DND-41 (cell line): ENCODE results near the gene LRP10.

ENCODE experiments used
- ATAC-seq: fragments of 200-7000 bp; cut with Tn5 transposase; 3 replicates; pipeline ENCODE4 v1.9.1; 2021; ENCODE audit warnings: low read depth; ENCODE audit not compliant: insufficient read depth
- DNase-seq: peaks from one replicate; pipeline ENCODE4 v3.0.0-alpha.2; 2020
- H2AFZ ChIP-seq: 2 replicates; pipeline ENCODE4 v1.6.0; 2012; ENCODE audit warnings: low read depth, low read length
- H3K27ac ChIP-seq: 2 replicates; pipeline ENCODE4 v1.5.1; 2012; ENCODE audit warnings: low read length, inconsistent platforms
- H3K27me3 ChIP-seq: fragments of 200-600 bp; sonication (generic); 2 replicates; pipeline ENCODE4 v1.6.0; 2012; ENCODE audit warnings: low read length, mild to moderate bottlenecking, inconsistent platforms; ENCODE audit not compliant: insufficient read depth, poor library complexity
- H3K36me3 ChIP-seq: 2 replicates; pipeline ENCODE4 v1.5.1; 2012; ENCODE audit warnings: low read length, inconsistent platforms; ENCODE audit not compliant: insufficient read depth
- H3K4me1 ChIP-seq: 2 replicates; pipeline ENCODE4 v1.5.1; 2012; ENCODE audit warnings: mild to moderate bottlenecking, low read length; ENCODE audit not compliant: insufficient read depth
- H3K4me2 ChIP-seq: 2 replicates; pipeline ENCODE4 v1.6.0; 2012; ENCODE audit warnings: mild to moderate bottlenecking, moderate library complexity, low read length, inconsistent platforms; ENCODE audit not compliant: insufficient read depth
- H3K4me3 ChIP-seq, 2 experiments: fragments of 200-600 bp in 1 of 2; shearing (Covaris generic) in 1 of 2; 2 replicates each; pipeline ENCODE4 v1.5.1; 2012 to 2016; ENCODE audit warnings: inconsistent platforms in 2 of 2, low read length in 2 of 2, mild to moderate bottlenecking in 2 of 2, low read depth in 1 of 2, moderate library complexity in 1 of 2
- H3K79me2 ChIP-seq: 2 replicates; pipeline ENCODE4 v1.6.0; 2012; ENCODE audit warnings: low read length, inconsistent platforms; ENCODE audit not compliant: insufficient read depth
- H3K9ac ChIP-seq: 2 replicates; pipeline ENCODE4 v1.6.0; 2012; ENCODE audit warnings: low read depth, mild to moderate bottlenecking, inconsistent platforms, low read length, moderate library complexity
- H3K9me3 ChIP-seq: 2 replicates; pipeline ENCODE4 v1.5.1; 2012; ENCODE audit warnings: low read length, moderate library complexity, mild to moderate bottlenecking, inconsistent platforms; ENCODE audit not compliant: insufficient read depth, severe bottlenecking
- H4K20me1 ChIP-seq: 2 replicates; pipeline ENCODE4 v1.6.0; 2012; ENCODE audit warnings: low read length; ENCODE audit not compliant: insufficient read depth
- EZH2 ChIP-seq: IDR thresholded peaks from 3 replicates; pipeline ENCODE4 v1.6.1; 2012; ENCODE audit warnings: borderline replicate concordance, low read depth, mild to moderate bottlenecking, moderate library complexity, low read length, inconsistent platforms; ENCODE audit not compliant: severe bottlenecking
- TF ChIP-seq, protein P1 (sequence below): IDR thresholded peaks from 2 replicates; pipeline ENCODE4 v1.5.1; 2012; ENCODE audit warnings: borderline replicate concordance, low read length, moderate library complexity, mild to moderate bottlenecking; ENCODE audit not compliant: poor library complexity, severe bottlenecking; ENCODE audit errors: extremely low read depth

LRP10 gene

GRCh38 chr14:22871224-22872032 lies at the start of gene LRP10:
Gene LRP10 (plus strand): TSS chr14:22871740. CDS start chr14:22872304, 564 bp downstream.
- ATAC-seq (peak; percentile 73), DNase-seq (peak; percentile 52)
- no peak for TF ChIP-seq EZH2
- TF ChIP-seq, protein P1, sequence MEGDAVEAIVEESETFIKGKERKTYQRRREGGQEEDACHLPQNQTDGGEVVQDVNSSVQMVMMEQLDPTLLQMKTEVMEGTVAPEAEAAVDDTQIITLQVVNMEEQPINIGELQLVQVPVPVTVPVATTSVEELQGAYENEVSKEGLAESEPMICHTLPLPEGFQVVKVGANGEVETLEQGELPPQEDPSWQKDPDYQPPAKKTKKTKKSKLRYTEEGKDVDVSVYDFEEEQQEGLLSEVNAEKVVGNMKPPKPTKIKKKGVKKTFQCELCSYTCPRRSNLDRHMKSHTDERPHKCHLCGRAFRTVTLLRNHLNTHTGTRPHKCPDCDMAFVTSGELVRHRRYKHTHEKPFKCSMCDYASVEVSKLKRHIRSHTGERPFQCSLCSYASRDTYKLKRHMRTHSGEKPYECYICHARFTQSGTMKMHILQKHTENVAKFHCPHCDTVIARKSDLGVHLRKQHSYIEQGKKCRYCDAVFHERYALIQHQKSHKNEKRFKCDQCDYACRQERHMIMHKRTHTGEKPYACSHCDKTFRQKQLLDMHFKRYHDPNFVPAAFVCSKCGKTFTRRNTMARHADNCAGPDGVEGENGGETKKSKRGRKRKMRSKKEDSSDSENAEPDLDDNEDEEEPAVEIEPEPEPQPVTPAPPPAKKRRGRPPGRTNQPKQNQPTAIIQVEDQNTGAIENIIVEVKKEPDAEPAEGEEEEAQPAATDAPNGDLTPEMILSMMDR, result no peak
- Histone ChIP-seq H3K9me3 (no peaks in the 10 kb centered on the region), H3K4me3 (peak within 1 kb of the TSS; percentile 51 to 62), H3K4me2 (peak within 1 kb of the TSS; percentile 67), H3K79me2 (no peaks in the 10 kb centered on the region), H3K9ac (peak within 1 kb of the TSS; percentile 64), H4K20me1 (peaks cover 23% of the 10 kb centered on the region), H3K27me3 (no peaks in the 10 kb centered on the region), H2AFZ (peak within 1 kb of the TSS; percentile 78), H3K36me3 (peaks cover 8% of the 10 kb centered on the region; the same call in 1 of the 2 replicates), H3K4me1 (peaks cover 24% of the 10 kb centered on the region), H3K27ac (peak within 1 kb of the TSS; percentile 81)

GRCh38 chr14:22822016-22822570 lies 49.4 kb upstream of the LRP10 start:
- Histone ChIP-seq H3K4me1 (peaks cover 28% of the 10 kb centered on the region), H3K79me2 (no peaks in the 10 kb centered on the region), H3K9me3 (no peaks in the 10 kb centered on the region), H3K27ac (no peak overlapping the region), H4K20me1 (no peaks in the 10 kb centered on the region), H3K4me3 (no peak overlapping the region), H3K36me3 (no peaks in the 10 kb centered on the region), H3K9ac (no peak overlapping the region), H3K27me3 (peaks cover 3% of the 10 kb centered on the region), H2AFZ (no peak overlapping the region), H3K4me2 (no peak overlapping the region)
- TF ChIP-seq, protein P1, result no peak
- no peak for TF ChIP-seq EZH2
- no peak for DNase-seq
- no peak for ATAC-seq

DNA sequence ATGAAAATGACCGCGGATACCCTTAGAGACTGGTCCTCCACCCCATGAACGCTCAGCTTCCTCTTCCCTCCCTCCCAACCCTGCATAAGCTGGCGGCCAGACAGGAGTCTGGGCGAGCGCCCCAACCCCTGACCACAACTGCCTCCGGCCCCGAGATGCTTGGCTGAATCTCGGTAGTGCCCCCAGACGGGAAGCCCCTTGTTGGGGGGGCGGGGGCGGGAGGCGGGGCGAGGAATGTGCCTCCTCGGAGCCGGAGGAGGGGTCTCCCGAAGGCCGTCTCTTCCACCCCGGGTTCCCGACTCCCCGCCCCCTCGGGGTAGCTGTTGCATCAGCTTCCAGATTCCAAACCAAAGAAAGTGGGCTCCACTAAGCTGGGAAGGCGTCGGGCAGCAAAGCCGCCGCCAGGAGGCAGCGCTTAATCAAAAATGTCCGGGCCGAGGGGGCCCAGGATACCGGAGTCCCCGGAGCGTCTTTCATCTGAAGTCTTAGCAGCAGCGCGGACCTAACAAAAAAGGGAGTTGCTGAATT lies 48.9 kb upstream of the LRP10 start:
- DNase-seq (no peak), ATAC-seq (no peak)
- Histone ChIP-seq H2AFZ (no peak overlapping the region), H3K79me2 (no peaks in the 10 kb centered on the region), H3K27me3 (peaks cover 3% of the 10 kb centered on the region), H3K27ac (no peak overlapping the region), H3K9ac (no peak overlapping the region), H3K36me3 (no peaks in the 10 kb centered on the region), H3K9me3 (no peaks in the 10 kb centered on the region), H3K4me3 (no peak overlapping the region), H3K4me1 (peaks cover 28% of the 10 kb centered on the region), H4K20me1 (no peaks in the 10 kb centered on the region), H3K4me2 (no peak overlapping the region)
- TF ChIP-seq, protein P1, result peak; percentile 27
- TF ChIP-seq EZH2, result no peak
